ENCODE data around the gene KIF26B.

DNA sequence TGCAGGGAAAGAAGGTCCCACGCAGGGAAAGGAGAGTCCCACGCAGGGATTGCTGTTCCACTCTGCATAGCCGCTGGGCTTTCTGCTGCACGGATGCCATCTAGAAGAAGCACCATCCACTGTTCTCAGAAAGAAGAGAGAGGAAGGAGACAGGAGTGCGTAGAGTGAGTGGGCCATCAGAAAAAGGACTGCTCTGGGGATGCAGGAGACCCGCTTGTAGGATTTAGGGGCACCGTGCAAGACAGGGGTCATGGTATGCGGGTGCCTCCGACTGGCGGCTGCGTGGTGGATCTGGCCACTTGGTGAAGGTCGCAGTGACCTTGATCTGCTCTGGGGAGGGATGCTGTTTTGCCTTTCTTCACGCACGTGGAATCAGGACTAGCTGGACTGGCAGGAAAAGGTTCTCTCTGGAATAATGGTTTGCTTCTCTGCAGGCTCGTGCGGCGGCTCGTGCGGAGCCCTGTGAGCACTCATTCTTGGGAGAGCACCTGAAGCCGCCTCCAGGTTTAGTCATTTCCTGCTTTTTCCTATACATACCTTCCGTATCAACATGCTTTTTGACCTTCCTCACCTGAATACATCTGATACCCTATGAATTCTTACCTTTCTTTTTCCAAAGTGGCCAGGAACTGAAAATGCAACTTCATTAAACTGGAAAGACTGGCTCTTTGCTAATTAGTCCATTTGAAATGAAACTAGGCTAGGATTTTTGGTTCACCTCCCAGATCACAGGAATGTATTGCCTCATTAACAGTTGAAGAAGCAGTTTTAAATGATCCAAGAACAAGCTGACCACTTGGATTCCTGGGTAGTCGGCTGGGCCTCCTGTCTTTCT is 181.6 kb downstream of the KIF26B start:
- TF ChIP-seq, protein P1, sequence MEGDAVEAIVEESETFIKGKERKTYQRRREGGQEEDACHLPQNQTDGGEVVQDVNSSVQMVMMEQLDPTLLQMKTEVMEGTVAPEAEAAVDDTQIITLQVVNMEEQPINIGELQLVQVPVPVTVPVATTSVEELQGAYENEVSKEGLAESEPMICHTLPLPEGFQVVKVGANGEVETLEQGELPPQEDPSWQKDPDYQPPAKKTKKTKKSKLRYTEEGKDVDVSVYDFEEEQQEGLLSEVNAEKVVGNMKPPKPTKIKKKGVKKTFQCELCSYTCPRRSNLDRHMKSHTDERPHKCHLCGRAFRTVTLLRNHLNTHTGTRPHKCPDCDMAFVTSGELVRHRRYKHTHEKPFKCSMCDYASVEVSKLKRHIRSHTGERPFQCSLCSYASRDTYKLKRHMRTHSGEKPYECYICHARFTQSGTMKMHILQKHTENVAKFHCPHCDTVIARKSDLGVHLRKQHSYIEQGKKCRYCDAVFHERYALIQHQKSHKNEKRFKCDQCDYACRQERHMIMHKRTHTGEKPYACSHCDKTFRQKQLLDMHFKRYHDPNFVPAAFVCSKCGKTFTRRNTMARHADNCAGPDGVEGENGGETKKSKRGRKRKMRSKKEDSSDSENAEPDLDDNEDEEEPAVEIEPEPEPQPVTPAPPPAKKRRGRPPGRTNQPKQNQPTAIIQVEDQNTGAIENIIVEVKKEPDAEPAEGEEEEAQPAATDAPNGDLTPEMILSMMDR (IDR thresholded peaks at IDR 0.05; ENCODE audit: low read depth, low read length), result no peak
- TF ChIP-seq EZH2phosphoT487 (IDR thresholded peaks at IDR 0.05; ENCODE audit: low read depth), result no peak

All from OCI-LY3 (cell line).